Kasumi-1 (cell line): ENCODE data around the gene ZNF506.
"Not testable (repeated sequence)": the region's sequence is repeated elsewhere in the genome, so short reads cannot be mapped to it uniquely, and the experiment has no call there.

Source experiments
- DNase-seq, 2 experiments: peaks; one replicate each; lab custom pipeline; 2025; lab: John Stamatoyannopoulos, UW

The ZNF506 gene

DNA sequence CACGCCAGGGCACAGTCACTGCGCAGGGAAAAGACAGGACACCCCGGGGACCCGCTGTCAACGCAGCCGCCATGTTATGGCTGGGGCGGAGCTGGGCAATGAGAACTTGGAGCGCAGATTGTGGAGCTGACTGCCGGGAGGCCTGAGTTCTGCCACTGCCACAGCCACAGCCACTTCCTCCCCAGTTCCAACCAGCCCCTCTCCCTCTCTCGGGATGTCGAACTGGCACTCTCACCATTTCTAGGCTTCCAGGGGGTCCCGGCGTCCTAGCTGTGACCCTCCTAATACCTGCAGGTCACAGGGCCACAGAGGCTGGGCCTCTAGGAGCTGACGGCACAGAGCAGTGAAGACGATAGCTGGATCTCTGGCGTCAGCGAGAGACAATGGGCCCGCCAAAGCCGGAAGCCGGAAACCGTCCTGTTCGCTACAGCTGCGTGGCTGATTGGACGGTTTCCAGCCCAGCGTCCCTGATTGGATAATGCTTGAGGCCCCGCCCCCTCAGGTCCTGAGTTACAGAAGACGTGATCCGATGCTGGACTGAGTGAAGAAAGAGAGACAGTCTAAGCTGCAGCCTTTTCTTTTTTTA, at the start of gene ZNF506:
Gene ZNF506, minus strand, starts transcription at position 385 of the 586 bp plus-strand sequence. Its CDS starts 147 bp downstream, at position 238.
- peak; percentile 53 to 61 for DNase-seq

- not testable (repeated sequence) for DNase-seq
These were observed 48.5 kb upstream of the ZNF506 start for GRCh38 chr19:19870086-19870485.

- no peak for DNase-seq
These were observed 45.2 kb upstream of the ZNF506 start for GRCh38 chr19:19866611-19867248.

DNA sequence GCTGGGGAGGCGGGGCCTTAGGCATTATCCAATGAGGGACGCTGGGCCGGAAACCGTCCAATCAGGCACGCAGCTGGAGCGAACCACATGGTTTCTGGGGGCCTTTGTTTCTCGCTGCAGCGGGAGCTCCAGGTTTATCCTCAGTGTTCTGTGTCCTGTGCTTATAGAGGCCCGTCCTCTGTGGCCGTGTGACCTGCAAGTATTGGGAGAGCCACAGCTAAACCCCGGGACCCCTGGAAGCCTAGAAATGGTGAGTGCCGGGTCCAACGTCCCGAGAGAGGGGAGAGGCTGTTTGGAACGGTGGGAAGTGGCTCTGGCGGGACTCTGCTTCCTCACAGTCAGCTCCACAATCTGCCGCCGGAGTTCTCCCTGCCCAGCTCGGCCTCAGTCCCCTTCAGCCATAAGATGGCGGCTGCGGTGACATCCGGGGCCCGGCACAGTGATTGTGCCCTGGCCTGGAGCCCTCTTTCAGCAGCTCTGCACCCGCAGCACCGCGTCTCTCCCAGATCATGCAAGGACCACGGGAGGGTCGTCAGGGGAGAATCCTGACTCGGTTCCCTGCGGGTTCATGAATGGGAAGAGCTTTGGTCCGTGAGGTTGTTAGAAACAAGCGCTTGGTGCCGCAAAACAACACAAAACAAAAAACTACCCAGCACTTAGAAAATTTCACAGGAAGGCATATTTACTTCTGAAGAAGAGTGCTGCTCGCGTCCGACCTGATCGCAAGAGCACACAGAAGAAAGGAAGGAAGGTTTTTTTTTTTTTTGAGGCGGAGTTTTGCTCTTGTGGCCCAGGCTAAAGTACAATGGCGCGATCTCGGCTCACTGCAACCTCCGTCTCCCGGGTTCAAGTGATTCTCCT, 44.4 kb upstream of the ZNF506 start, which contains the start of gene ZNF253:
Gene ZNF253, plus strand, starts transcription at position 133 of the 861 bp plus-strand sequence. Its CDS starts 115 bp downstream, at position 248.
- DNase-seq = peak; percentile 81 to 87

- DNase-seq = no peak
These were observed 39.3 kb upstream of the ZNF506 start for GRCh38 chr19:19860756-19861390.

- no peak for DNase-seq
These were observed 37.2 kb upstream of the ZNF506 start for GRCh38 chr19:19858751-19859150.

DNA sequence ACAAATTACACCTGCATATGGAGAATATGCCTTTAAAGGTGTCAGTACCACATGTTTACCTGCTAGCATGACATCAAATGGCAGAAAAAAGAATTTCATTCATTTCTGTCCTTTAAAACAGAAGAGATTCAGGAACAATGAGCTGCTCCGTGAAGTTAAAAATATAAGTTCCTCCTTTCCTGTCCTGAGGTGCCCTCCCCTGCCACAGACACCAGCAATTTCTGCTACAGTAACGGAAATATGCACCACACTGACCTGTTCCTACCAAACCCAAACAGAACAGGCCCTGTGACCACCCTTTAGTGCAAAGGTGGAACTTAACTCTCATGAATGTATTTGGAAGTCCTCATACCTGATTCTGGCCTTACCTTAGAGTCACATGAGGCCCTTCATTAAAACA, 30.2 kb upstream of the ZNF506 start:
- DNase-seq = not testable (repeated sequence)

GRCh38 chr19:19849056-19849455, 27.5 kb upstream of the ZNF506 start:
- no peak for DNase-seq

GRCh38 chr19:19847781-19848180, 26.2 kb upstream of the ZNF506 start:
- no peak for DNase-seq

DNA sequence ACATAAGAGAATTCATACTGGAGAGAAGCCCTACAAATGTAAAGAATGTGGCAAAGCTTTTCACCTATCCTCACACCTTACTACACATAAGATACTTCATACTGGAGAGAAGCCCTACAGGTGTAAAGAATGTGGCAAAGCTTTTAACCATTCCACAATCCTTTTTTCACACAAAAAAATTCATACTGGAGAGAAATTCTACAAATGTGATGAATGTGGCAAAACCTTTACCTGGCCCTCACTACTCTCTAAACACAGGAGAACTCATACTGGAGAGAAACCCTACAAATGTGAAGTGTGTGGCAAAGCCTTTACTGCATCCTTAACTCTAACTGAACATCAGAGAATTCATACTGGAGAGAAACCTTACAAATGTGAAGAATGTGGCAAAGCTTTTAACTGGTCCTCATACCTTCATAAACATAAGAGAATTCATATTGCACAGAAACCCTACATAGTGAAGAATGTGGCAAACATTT, 14.0 kb upstream of the ZNF506 start:
- DNase-seq = no peak

DNA sequence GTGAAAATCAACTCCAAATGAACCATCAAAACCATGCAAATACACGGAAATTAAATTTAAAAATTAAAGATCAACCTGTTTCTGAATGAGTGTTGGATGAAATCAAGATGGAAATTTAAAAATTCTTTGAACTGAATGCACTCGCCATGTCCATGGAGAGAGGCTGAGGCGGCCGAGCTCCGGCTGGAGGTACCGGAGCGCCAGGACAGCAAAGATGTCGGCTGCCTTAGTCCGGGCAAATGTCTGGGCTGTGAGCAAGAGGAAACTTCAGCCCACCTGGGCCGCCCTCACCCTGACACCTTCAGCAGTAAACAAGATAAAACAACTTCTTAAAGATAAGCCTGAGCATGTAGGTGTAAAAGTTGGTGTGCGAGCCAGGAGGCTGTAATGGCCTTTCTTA, 5.3 kb upstream of the ZNF506 start:
- DNase-seq = no peak

DNA sequence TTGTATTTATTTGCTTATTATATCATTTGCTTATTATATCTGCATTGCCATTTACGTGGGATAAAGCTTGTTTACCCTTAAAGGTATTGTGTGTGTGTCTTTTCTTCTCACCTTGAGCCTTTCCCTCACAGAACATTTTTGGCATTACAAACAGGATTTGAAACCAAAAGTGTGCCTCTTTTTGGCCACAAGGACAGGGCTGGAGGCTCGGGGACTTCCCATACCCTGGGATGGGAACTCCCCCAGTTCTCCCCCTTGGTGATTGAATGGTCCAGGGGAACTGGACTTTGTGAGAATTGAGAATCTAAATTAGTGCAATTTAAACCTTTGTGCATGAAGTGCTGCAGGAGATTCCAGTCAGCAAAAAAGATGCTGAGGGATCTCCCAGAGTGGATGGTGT, 2.4 kb upstream of the ZNF506 start:
- DNase-seq = no peak

- DNase-seq = not testable (repeated sequence)
These were observed 426 bp upstream of the ZNF506 start for GRCh38 chr19:19821976-19822375.

DNA sequence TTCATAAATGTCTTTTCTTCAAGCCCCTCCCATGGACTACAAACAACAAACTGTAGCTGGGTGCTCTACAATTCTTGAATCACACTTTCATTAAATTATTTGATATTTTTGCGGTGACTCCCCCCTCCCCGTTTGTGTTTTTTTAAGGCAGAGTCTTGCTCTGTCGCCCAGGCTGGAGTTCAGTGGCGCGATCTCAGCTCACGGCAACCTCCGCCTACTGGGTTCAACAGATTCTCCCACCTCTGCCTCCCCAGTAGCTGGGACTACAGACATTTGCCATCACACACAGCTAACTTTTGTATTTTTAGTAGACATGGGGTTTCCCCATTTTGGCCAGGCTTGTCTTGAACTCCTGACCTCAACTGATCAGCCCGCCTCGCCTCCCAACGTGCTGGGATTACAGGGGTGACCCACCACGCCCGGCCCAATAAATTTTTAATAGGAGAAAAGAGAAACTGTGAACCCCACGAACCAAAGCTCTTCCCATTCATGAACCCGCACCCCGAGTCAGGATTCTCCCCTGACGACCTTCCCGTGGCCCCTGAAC, 703 bp downstream of the ZNF506 start:
- DNase-seq = no peak

DNA sequence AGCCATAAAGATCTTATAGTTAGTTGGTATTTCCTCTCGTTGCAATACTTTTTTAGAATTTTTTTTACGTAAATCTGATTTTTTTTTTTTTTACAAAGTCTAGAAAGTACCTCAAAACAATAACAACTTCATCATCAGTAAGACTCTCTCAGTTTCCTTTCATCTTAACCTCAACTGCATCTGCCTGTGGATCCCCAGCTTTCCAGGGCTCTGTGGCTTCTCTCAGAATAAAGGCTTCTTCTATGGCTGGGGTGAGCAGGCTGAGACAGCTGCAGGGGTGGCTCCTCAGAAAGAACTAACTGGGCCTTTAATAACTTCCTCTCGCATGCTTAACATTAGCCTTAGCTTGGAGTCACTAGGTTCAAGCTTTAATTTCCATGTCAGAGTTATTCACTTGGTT, 4.2 kb downstream of the ZNF506 start:
- no peak for DNase-seq

DNA sequence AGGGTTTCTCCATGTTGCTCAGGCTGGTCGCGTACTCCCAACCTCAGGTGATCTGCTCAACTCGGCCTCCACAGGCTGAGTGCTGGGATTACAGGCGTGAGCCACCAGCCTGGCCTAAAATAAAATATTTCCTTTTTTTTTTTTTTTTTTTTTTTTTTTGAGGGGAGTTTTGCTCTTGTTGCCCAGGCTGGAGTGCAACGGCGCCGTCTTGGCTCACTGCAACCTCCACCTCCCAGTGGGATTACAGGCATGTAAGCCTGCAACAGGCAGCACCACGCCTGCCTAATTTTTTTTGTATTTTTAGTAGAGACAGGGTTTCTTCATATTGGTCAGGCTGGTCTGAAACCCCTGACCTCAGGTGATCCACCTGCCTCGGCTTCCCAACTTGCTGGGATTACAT, 4.9 kb downstream of the ZNF506 start:
- DNase-seq = no peak

- DNase-seq = not testable (repeated sequence)
These were observed 9.6 kb downstream of the ZNF506 start for GRCh38 chr19:19811999-19812398.

GRCh38 chr19:19805480-19805879, 16.1 kb downstream of the ZNF506 start:
- no peak for DNase-seq

DNA sequence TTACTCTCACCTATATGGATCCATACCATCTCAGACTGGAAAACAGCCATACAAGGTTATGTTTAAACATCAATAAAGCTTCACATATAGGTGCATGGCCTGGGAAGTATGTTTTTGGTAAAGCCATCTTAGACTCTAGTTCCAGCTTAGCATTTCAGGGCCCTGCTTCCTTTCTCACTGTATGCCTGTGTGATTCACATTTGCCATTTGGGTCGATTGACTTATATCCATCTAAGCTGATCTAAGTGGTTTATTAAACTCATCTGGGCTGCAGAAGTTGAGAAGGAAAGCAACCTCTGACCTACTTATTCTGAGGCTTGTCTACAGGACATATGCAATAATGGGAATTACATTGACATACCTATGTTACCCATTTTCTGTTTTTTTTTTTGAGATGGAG, 33.5 kb downstream of the ZNF506 start:
- no peak for DNase-seq

- not testable (repeated sequence) for DNase-seq
These were observed 36.1 kb downstream of the ZNF506 start for GRCh38 chr19:19785476-19785875.

GRCh38 chr19:19782783-19783182, 38.8 kb downstream of the ZNF506 start:
- no peak for DNase-seq

GRCh38 chr19:19781791-19782190, 39.8 kb downstream of the ZNF506 start:
- DNase-seq = not testable (repeated sequence)
